Activated T-cell treated with anti-CD3 and anti-CD28 coated beads, Interleukin-2, amount 50 U/mL, for 4 hours (primary cell): ENCODE measurements around the gene SPATA31C1. TPM values are rescaled to one million over a fixed set of nuclear protein-coding genes. Genes with fewer than 3 reads are reported as not detected.
"Not testable (repeated sequence)": the region's sequence is repeated elsewhere in the genome, so short reads cannot be mapped to it uniquely, and the experiment has no call there.

Experiments used
- ATAC-seq, 2 donors: fragments of 200-7000 bp; cut with Tn5 transposase; one replicate each; pipeline ENCODE4 v1.10.0; 2021
- DNase-seq: peaks from one replicate; pipeline ENCODE4 v3.0.0-alpha.2; 2020
- H3K27me3 Mint-ChIP-seq: one replicate; pipeline ENCODE4 v1.8.0; 2021; ENCODE audit warnings: low read depth, mixed read lengths
- H3K36me3 Mint-ChIP-seq: one replicate; pipeline ENCODE4 v1.8.0; 2022; ENCODE audit warnings: mixed read lengths; ENCODE audit not compliant: insufficient read depth
- H3K4me1 Mint-ChIP-seq: one replicate; pipeline ENCODE4 v1.8.0; 2021; ENCODE audit warnings: low read depth, mixed read lengths
- H3K4me3 Mint-ChIP-seq: one replicate; pipeline ENCODE4 v1.8.0; 2021; ENCODE audit warnings: mild to moderate bottlenecking, moderate library complexity, mixed read lengths
- H3K9me3 Mint-ChIP-seq: one replicate; pipeline ENCODE4 v1.8.0; 2021; ENCODE audit warnings: mixed read lengths
- total RNA-seq, 3 donors: library from RNA; stranded (reverse); gene quantifications; one replicate each; pipeline ENCODE4 v1.2.1, GENCODE V29; 2021

The SPATA31C1 gene
- total RNA-seq, 3 donors from 2014 or later: not detected

- H3K36me3 Mint-ChIP-seq: no peaks in the 10 kb centered on the region
- ATAC-seq (no peak), DNase-seq (no peak)
- H3K27me3 Mint-ChIP-seq: peaks cover 10% of the 10 kb centered on the region
- no peaks in the 10 kb centered on the region for H3K4me1 Mint-ChIP-seq
- H3K4me3 Mint-ChIP-seq: no peak overlapping the region
- H3K9me3 Mint-ChIP-seq: peaks cover 6% of the 10 kb centered on the region
Measured at GRCh38 chr9:87892956-87893355, 24.8 kb upstream of the SPATA31C1 start.

GRCh38 chr9:87894998-87895625 is 22.6 kb upstream of the SPATA31C1 start:
- Mint-ChIP-seq H3K9me3 (peaks cover 7% of the 10 kb centered on the region), H3K36me3 (no peaks in the 10 kb centered on the region), H3K4me1 (no peaks in the 10 kb centered on the region), H3K27me3 (peaks cover 19% of the 10 kb centered on the region), H3K4me3 (no peak overlapping the region)
- DNase-seq (no peak), ATAC-seq (no peak)

DNA sequence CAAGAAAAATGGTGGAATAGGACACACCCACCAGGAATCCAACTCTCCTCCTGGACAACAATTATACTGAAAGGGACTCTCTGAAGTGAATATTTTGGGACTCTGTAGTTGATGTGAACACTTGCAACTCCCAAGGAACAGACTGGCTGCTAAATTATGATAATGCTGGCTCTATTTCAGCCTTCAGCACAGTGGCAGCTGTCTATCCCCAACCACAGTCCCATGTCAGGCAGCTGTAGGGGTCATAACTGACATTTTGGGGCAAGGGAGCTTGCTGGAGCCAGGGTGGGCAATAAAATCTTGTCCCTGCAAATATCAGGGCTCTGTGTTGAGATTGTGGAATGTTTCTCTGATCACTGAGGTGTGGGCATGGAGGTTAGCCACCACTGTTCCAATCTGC is 20.9 kb upstream of the SPATA31C1 start:
- H3K27me3 Mint-ChIP-seq: peaks cover 26% of the 10 kb centered on the region
- no peaks in the 10 kb centered on the region for H3K36me3 Mint-ChIP-seq
- no peak for DNase-seq
- no peak for ATAC-seq
- peaks cover 15% of the 10 kb centered on the region for H3K9me3 Mint-ChIP-seq
- no peak overlapping the region for H3K4me3 Mint-ChIP-seq
- H3K4me1 Mint-ChIP-seq: no peaks in the 10 kb centered on the region

- no peaks in the 10 kb centered on the region for H3K4me1 Mint-ChIP-seq
- DNase-seq (no peak), ATAC-seq (no peak)
- H3K9me3 Mint-ChIP-seq: peaks cover 23% of the 10 kb centered on the region
- H3K36me3 Mint-ChIP-seq: no peaks in the 10 kb centered on the region
- H3K4me3 Mint-ChIP-seq: no peak overlapping the region
- H3K27me3 Mint-ChIP-seq: peaks cover 26% of the 10 kb centered on the region
Measured at GRCh38 chr9:87898151-87898550, 19.6 kb upstream of the SPATA31C1 start.

GRCh38 chr9:87902371-87902770 is 15.4 kb upstream of the SPATA31C1 start:
- not testable (repeated sequence) for ATAC-seq, DNase-seq, H3K4me1 Mint-ChIP-seq, H3K36me3 Mint-ChIP-seq, H3K4me3 Mint-ChIP-seq
- H3K27me3 Mint-ChIP-seq: peaks cover 17% of the 10 kb centered on the region
- peaks cover 33% of the 10 kb centered on the region for H3K9me3 Mint-ChIP-seq

DNA sequence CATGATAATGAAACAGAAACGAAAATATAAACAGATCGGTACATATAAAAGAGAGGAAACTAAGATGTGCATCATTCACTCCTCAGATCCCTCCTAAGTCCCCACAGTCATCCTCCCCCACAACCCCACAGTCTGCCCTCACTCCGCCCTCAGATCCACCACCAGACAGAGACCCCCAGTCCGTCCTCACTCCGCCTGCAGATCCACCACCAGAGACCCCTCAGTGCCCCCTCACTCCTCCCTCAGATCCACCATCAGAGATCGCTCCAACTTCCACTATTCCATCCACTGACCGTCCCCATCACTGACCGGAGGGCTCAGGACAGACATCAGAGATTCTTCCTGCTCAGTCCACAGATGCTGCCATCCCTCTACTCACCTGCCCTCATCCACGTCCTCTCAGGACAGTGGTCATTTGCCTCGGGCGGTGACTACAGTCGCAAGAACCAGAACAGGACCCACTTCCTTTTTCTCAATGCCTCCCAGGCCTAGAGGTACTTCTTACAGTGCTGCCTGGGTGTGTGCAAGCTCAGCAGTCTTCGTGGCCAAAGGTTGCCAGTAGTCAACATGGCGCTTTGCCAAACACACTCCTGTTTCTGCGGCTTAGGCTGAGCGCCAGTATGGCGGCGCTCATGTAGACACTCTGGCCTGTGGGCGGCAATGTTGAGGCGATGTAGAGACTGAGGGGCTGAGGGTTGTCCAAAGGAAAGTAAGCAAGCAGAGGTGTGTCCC is 8.3 kb upstream of the SPATA31C1 start:
- no peak overlapping the region for H3K4me3 Mint-ChIP-seq
- DNase-seq: no peak
- H3K4me1 Mint-ChIP-seq: no peaks in the 10 kb centered on the region
- ATAC-seq: peak in 1 of 2 donors; percentile 27
- H3K36me3 Mint-ChIP-seq: no peaks in the 10 kb centered on the region
- H3K9me3 Mint-ChIP-seq: peaks cover 5% of the 10 kb centered on the region
- no peaks in the 10 kb centered on the region for H3K27me3 Mint-ChIP-seq

DNA sequence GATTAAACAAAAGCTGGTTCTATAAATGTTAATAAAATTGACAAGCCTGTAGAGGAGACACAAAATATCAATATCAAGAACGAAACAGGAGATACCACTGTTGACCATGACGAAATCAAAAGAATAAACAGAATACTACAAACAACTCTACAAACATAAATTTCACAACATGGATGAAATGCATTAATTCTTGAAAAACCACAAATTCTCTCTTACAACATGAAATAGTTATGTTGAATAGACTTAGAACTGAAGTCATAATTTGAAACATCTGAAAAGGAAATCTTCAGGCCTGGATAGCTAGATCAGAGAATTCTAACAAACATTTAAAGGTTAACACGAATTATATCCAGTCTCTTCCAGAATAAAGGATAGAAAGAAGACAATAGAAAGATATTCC is 6.9 kb upstream of the SPATA31C1 start:
- no peaks in the 10 kb centered on the region for H3K27me3 Mint-ChIP-seq
- H3K36me3 Mint-ChIP-seq: no peaks in the 10 kb centered on the region
- H3K4me3 Mint-ChIP-seq: no peak overlapping the region
- DNase-seq (no peak), ATAC-seq (no peak)
- H3K9me3 Mint-ChIP-seq: no peaks in the 10 kb centered on the region
- no peaks in the 10 kb centered on the region for H3K4me1 Mint-ChIP-seq

GRCh38 chr9:87919013-87919412 is 1.3 kb downstream of the SPATA31C1 start:
- H3K36me3 Mint-ChIP-seq, ATAC-seq, H3K4me1 Mint-ChIP-seq, H3K9me3 Mint-ChIP-seq, H3K4me3 Mint-ChIP-seq, H3K27me3 Mint-ChIP-seq, DNase-seq: not testable (repeated sequence)

GRCh38 chr9:87921561-87921960 is 3.8 kb downstream of the SPATA31C1 start:
- not testable (repeated sequence) for H3K27me3 Mint-ChIP-seq, H3K4me3 Mint-ChIP-seq, DNase-seq, ATAC-seq, H3K9me3 Mint-ChIP-seq, H3K36me3 Mint-ChIP-seq, H3K4me1 Mint-ChIP-seq

- not testable (repeated sequence) for ATAC-seq, H3K9me3 Mint-ChIP-seq, H3K4me3 Mint-ChIP-seq, H3K36me3 Mint-ChIP-seq, H3K4me1 Mint-ChIP-seq, H3K27me3 Mint-ChIP-seq, DNase-seq
Measured at GRCh38 chr9:87923012-87923411, 5.2 kb downstream of the SPATA31C1 start.

GRCh38 chr9:87924851-87925250 is 7.1 kb downstream of the SPATA31C1 start:
- not testable (repeated sequence) for H3K4me3 Mint-ChIP-seq, H3K27me3 Mint-ChIP-seq, H3K4me1 Mint-ChIP-seq, H3K36me3 Mint-ChIP-seq, DNase-seq, H3K9me3 Mint-ChIP-seq, ATAC-seq

GRCh38 chr9:87929152-87929551 is 11.4 kb downstream of the SPATA31C1 start:
- not testable (repeated sequence) for H3K27me3 Mint-ChIP-seq, H3K36me3 Mint-ChIP-seq, H3K4me3 Mint-ChIP-seq, H3K4me1 Mint-ChIP-seq, H3K9me3 Mint-ChIP-seq, DNase-seq, ATAC-seq

GRCh38 chr9:87934444-87934843 is 16.7 kb downstream of the SPATA31C1 start:
- not testable (repeated sequence) for H3K9me3 Mint-ChIP-seq, H3K4me1 Mint-ChIP-seq, DNase-seq, ATAC-seq, H3K4me3 Mint-ChIP-seq, H3K36me3 Mint-ChIP-seq
- peaks cover 10% of the 10 kb centered on the region for H3K27me3 Mint-ChIP-seq

DNA sequence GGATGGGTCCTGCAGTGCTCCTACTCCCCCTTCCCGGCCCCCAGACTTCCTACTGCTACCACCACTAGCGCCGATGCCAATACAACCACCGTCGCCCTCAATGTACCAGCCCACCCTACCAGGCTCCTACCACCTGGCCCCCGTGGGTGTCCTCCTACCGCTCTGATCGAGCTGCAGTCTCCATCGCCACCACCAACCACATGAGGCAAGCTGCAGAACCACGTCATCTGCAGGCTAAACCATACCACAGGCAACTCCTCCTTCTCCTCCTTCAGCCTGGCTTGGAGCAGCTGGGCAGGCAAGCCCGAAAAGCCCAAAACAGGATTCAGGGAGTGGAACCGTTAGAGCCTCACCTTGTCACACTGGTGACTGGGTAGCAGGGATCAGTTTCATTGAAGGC is 19.6 kb downstream of the SPATA31C1 start:
- not testable (repeated sequence) for H3K4me3 Mint-ChIP-seq, H3K36me3 Mint-ChIP-seq, H3K9me3 Mint-ChIP-seq

DNA sequence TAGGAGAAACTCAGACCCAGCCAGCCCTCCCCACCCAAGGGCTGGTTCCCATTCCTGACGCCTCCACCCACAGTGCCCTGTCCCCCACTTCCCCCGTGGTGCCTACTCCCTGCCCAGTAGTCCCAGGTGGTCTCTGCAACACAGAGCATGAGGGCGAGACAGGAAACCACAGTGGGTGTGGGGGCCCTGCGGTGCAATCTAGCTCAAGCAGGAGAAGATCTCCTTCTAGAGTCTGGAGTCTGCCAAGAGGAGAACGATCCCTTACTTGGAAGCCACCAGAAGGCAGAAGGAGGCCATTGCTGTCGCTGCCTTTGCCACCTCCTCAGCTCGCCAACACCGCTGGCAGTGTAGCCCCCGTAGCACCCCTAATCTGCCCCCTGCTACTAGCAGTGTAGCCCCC is 20.2 kb downstream of the SPATA31C1 start:
- not testable (repeated sequence) for ATAC-seq, DNase-seq, H3K4me1 Mint-ChIP-seq

More for the DNA sequence above, 19.6 kb downstream of the SPATA31C1 start:
- peaks cover 10% of the 10 kb centered on the region for H3K27me3 Mint-ChIP-seq
- H3K4me1 Mint-ChIP-seq, DNase-seq: not testable (repeated sequence)
- peak in 1 of 2 donors; percentile 50 for ATAC-seq

More for the DNA sequence above, 20.2 kb downstream of the SPATA31C1 start:
- not testable (repeated sequence) for H3K36me3 Mint-ChIP-seq, H3K4me3 Mint-ChIP-seq, H3K9me3 Mint-ChIP-seq
- H3K27me3 Mint-ChIP-seq: peaks cover 10% of the 10 kb centered on the region
